D341Med (cell line): Measurements from ENCODE around the gene LDLRAD3.

Source experiments
- DNase-seq: peaks from one replicate; pipeline ENCODE4 v3.0.0; 2012; ENCODE audit warnings: low spot score

Gene LDLRAD3

DNA sequence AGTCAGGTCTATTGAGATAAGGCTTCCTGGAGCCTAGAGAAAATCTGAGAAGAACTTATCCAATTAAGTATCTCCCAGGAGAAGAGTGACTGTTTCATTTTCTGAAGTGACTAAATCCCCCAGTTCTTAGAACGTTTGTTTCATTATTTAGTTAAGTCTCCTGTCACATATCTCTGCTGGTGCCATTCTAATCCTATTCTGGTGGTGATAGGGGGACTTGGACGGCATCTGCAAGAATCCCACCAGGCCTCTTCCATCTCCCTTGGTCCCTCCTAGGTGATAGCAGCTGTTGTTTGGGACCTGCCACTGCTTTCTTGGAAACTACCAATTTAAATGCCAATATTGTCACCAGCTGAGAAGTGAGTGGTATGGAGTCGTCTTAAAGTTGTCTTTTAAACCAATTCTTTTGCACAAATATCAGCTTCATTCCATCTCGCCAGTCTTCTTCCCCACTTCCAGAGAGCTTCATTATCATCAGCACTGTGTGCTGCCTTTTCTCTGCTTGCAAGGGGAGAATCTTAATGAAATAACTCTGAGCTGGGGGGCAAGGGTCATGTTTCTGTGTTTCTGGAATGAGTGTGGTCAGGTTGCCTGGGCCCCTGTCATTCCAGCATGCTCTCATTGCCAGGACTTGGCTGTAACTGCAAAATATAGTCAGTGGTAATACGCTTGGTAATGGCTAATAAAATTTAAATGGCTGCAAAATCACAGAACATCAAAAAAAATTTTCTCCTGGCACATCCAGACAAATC is 104.8 kb downstream of the LDLRAD3 start:
- no peak for DNase-seq

DNA sequence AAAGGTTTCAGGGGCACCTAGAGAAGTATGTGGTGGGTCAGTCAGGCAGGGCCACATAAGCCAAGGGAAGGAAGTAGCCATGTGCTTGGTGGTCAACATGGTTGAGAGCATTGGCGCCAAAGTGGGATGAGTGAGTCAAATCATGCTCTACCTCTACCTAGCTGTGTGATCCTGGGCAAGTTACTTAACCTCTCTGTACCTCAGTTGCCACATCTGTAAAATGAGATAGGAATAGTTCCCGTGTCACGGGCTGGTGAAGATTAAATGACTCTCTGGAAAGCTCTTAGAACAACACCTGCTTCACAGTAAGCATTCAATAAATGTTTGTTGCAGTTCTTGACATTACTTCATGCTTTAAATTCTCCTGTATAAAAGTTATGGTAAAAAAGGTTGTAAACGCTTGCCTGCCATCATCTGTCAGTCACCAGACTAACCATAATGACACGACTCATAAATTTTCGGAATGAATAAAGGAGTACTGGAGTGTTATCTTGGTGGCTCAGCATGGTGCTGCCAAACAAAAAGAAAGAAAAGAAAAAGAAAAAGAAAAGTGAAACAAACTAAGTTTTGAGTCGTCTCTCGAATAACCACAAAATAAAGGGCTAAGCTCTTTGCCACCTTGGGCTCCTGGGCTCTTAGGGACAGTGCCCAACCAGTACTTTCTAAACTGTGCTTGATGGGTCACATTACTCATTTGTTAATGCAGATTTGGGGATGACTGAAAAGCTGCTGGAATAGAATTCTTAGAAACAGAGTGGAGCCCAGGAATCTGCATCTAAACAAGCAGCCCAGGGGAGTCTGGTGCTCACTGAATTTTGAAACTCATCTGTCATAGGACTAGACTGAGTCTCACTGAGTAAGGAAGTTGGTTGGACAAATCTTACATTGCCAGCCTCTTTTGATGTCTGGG is 107.6 kb downstream of the LDLRAD3 start:
- DNase-seq = no peak

GRCh38 chr11:36053281-36053680 is 109.4 kb downstream of the LDLRAD3 start:
- DNase-seq = no peak

- DNase-seq = no peak
Measured at GRCh38 chr11:36053862-36054261, 110.0 kb downstream of the LDLRAD3 start.

- no peak for DNase-seq
Measured at GRCh38 chr11:36054628-36055027, 110.8 kb downstream of the LDLRAD3 start.

- peak; percentile 71 for DNase-seq
Measured at GRCh38 chr11:36056160-36056751, 112.4 kb downstream of the LDLRAD3 start.

GRCh38 chr11:36057379-36058042 is 113.6 kb downstream of the LDLRAD3 start:
- DNase-seq = no peak

GRCh38 chr11:36059660-36060059 is 115.8 kb downstream of the LDLRAD3 start:
- DNase-seq = no peak

DNA sequence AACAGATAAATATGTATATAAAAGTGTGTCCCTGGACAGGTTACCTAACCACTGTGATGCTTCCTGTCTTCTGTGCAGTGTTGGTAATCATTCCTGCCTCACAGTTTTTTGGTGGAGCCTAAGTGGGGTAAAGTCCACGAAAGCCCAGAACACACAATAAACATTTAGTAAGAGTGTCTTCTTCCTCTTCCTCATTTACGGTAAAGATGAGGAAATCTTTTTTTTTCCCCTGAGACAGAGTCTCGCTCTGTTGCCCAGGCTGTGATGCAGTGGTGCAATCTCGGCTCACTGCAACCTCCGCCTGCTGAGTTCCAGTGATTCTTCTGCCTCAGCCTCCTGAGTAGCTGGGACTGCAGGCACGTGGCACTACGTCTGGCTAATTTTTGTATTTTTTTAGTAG is 117.1 kb downstream of the LDLRAD3 start:
- no peak for DNase-seq

GRCh38 chr11:36061471-36061870 is 117.6 kb downstream of the LDLRAD3 start:
- no peak for DNase-seq

- DNase-seq = no peak
Measured at GRCh38 chr11:36062796-36063365, 119.0 kb downstream of the LDLRAD3 start.

- DNase-seq = no peak
Measured at GRCh38 chr11:36065436-36065835, 121.6 kb downstream of the LDLRAD3 start.

- no peak for DNase-seq
Measured at GRCh38 chr11:36066891-36067290, 123.0 kb downstream of the LDLRAD3 start.

GRCh38 chr11:36069576-36070212 is 125.8 kb downstream of the LDLRAD3 start:
- DNase-seq = no peak

- no peak for DNase-seq
Measured at GRCh38 chr11:36070213-36070953, 126.5 kb downstream of the LDLRAD3 start.

DNA sequence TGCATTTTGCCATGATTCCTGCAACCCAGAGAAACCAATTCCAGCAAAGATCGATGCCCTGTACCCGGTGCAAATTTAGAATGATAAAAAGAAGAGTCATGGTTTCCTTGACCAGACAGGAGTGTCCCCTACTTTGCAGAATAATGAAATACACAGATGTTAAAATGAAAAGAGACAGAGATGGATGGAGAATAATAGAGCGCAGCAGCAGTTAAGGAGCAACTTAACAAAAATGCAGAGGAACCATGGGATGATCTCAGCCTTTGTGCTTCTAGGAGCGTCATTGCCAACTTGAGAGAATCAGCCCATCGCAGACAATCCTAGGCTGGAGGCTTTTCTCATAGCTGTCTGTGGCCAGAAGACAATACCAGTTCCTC is 127.1 kb downstream of the LDLRAD3 start:
- DNase-seq = no peak

DNA sequence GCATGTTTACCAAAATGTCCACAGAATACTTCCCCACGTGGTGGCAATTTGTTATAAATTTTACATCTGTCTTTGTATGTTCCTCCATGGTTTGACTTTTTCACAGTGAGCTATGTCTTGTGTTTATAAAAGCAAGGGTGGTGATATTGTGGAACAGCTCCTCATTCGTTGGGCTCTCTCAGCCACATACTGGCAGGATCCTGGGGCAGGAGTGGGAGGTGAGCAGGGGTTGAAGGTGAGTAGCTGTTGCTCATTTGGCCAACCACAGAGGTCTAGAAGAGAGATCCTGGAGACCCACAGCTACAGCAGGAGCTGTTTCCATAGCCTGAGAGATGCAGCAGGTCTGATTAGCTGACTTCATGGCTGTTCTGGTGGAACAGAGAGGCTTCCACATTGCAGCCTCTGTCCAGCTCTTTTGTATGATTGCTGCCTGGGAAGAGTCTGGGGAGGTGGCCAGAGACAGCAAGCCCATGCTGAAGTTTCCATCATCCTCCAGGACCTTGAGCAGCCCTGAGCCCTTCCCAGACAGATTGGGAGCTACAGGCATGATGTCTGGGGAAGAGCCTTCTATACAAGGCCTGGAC is 128.1 kb downstream of the LDLRAD3 start:
- no peak for DNase-seq

DNA sequence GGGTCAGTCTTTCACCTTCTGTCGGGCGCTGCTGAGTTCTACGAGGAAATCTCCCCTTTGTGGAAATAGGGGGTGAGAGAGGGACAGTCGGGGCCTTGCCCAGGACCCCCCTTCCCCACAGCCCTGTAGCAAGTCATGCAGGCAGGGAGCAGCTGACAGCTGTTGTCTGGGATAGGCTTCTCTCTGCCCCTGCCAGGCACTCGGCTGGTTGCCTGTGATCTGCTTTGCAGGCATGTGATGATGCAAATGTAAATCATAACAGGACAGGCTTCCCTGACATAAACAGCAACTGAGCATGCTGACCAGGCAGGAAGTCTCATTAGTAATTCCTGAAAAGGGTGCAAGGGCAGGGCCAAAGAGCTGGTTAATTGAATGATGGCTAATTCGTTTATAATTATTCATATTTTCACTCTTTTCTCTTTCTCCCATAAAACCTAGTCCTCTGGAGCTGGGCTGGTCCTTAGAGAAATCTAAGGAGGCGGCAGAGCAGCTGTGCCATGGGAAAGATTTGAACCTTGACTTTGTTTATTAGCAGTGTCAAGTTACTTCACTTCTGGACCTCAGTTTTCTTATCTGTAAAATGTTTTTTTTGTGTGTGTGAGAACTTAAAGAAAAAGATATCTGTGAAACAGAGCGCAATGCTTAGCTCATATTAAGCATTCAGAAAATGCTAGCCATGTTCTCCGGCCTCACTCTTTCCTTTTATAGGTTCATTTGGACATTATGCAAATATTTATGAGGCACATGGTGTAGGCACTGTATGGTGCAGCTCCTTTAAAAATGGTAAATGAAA is 129.7 kb downstream of the LDLRAD3 start:
- peak; percentile 47 for DNase-seq

DNA sequence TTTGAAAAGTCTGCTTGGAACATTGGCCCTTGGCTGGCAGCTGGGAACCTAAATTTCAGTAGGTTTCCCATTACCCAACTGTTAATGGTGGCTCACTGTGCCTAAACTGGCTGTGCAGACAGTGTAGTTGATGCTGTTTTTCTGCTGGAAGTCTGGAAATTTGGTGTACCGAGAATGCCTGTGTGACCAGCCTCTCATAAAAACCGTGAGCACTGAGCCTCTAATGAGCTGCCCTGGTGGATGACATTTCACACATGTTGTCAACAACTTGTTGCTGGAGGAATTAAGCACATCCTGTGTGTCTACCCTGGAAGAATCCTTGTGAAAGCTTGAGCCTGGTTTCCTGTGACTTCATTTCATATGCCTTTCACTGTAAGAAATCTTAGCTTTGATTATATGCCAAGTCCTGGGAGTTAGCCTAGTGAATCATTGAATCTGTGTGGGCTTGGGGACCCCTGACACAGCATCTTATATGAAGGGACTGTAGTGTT is 131.1 kb downstream of the LDLRAD3 start:
- DNase-seq = no peak
